Common myeloid progenitor, CD34-positive (primary cell): ENCODE results near the gene FGD4.
"Not testable (repeated sequence)": the region's sequence is repeated elsewhere in the genome, so short reads cannot be mapped to it uniquely, and the experiment has no call there.

Experiments
- CTCF ChIA-PET: fragments of 350-600 bp; sonication (Branson Sonifier 250); formaldehyde crosslinking; loops from one replicate; lab custom pipeline; 2021; ENCODE audit warnings: antibody characterized with exemption; lab: Charles Lee
- POLR2A ChIA-PET: fragments of 350-600 bp; sonication (Branson Sonifier 250); formaldehyde crosslinking; loops from one replicate; lab custom pipeline; 2021; ENCODE audit warnings: antibody characterized with exemption; lab: Charles Lee
- DNase-seq, 3 donors: peaks; one replicate each; pipeline versions ENCODE4 v3.0.0 to v3.0.0-alpha.2; 2013
- H3K27ac ChIP-seq, 2 experiments: 1 replicate in 1 of 2; 2 replicates in 1 of 2; pipeline ENCODE4 v1.7.0; 2013; ENCODE audit warnings: inconsistent platforms in 2 of 2, low read length in 2 of 2, mild to moderate bottlenecking in 2 of 2, low read depth in 1 of 2, moderate library complexity in 1 of 2; ENCODE audit not compliant: severe bottlenecking in 2 of 2, insufficient read depth in 1 of 2, poor library complexity in 1 of 2
- H3K27me3 ChIP-seq, 5 experiments: replicated peaks in 2 of 5; 1 replicate in 3 of 5; 2 replicates in 2 of 5; pipeline versions ENCODE4 v1.6.1 to v1.7.0; 2013; ENCODE audit warnings: low read length in 4 of 5, mild to moderate bottlenecking in 2 of 5, moderate library complexity in 2 of 5, inconsistent platforms in 1 of 5; ENCODE audit not compliant: insufficient read depth in 5 of 5, control insufficient read depth in 4 of 5
- H3K36me3 ChIP-seq, 4 experiments: 1 replicate in 2 of 4; 2 replicates in 2 of 4; pipeline versions ENCODE4 v1.6.1 to v1.7.0; 2013; ENCODE audit warnings: low read length in 3 of 4, control low read depth in 1 of 4, mild to moderate bottlenecking in 1 of 4; ENCODE audit not compliant: control insufficient read depth in 4 of 4, insufficient read depth in 4 of 4
- H3K4me1 ChIP-seq, 4 experiments: 1 replicate in 3 of 4; 2 replicates in 1 of 4; pipeline versions ENCODE4 v1.6.1 to v1.7.1; 2013; ENCODE audit warnings: low read length in 3 of 4, mild to moderate bottlenecking in 3 of 4, control low read depth in 1 of 4, inconsistent platforms in 1 of 4, moderate library complexity in 1 of 4; ENCODE audit not compliant: control insufficient read depth in 4 of 4, insufficient read depth in 4 of 4; ENCODE audit errors: control extremely low read depth in 1 of 4
- H3K4me3 ChIP-seq, 7 experiments: 1 replicate in 4 of 7; 2 replicates in 3 of 7; pipeline versions ENCODE4 v1.5.1 to v1.7.0; 2013; ENCODE audit warnings: mild to moderate bottlenecking in 7 of 7, low read length in 6 of 7, moderate library complexity in 6 of 7, inconsistent platforms in 2 of 7, low read depth in 2 of 7, control low read depth in 1 of 7; ENCODE audit not compliant: insufficient read depth in 4 of 7, control insufficient read depth in 1 of 7; ENCODE audit errors: extremely low read depth in 1 of 7
- H3K9me3 ChIP-seq, 5 experiments: 1 replicate in 4 of 5; 2 replicates in 1 of 5; pipeline versions ENCODE4 v1.6.1 to v1.7.1; 2013; ENCODE audit warnings: low read length in 4 of 5, mild to moderate bottlenecking in 2 of 5, inconsistent platforms in 1 of 5, low read depth in 1 of 5, moderate library complexity in 1 of 5; ENCODE audit not compliant: control insufficient read depth in 4 of 5, insufficient read depth in 2 of 5; ENCODE audit errors: control extremely low read depth in 1 of 5
- WGBS: methylation state at CpG from one replicate; pipeline ENCODE4 v1.1.5; 2013; ENCODE audit not compliant: insufficient coverage; 5-methylcytosine and 5-hydroxymethylcytosine counted together

Gene FGD4

GRCh38 chr12:32559434-32559833 lies 160.1 kb downstream of the FGD4 start:
- H3K4me3 ChIP-seq: no peak overlapping the region
- H3K27ac ChIP-seq: no peak overlapping the region
- no peak for DNase-seq

GRCh38 chr12:32560520-32560919 lies 161.2 kb downstream of the FGD4 start:
- Histone ChIP-seq H3K27ac (no peak overlapping the region), H3K36me3 (no peaks in the 10 kb centered on the region), H3K4me1 (no peaks in the 10 kb centered on the region), H3K9me3 (peaks cover 0 to 3% (median 0%) of the 10 kb centered on the region in 5 experiments), H3K4me3 (no peak overlapping the region), H3K27me3 (no peaks in the 10 kb centered on the region)
- no CpG with 5 or more reads among the region's 4 CpGs for WGBS
- CTCF ChIA-PET: no interaction called here
- DNase-seq: no peak
- POLR2A ChIA-PET: no interaction called here

More at GRCh38 chr12:32559434-32559833, 160.1 kb downstream of the FGD4 start:
- CTCF ChIA-PET: no interaction called here
- Histone ChIP-seq H3K4me1 (no peaks in the 10 kb centered on the region), H3K9me3 (peaks cover 0 to 3% (median 0%) of the 10 kb centered on the region in 5 experiments), H3K36me3 (no peaks in the 10 kb centered on the region), H3K27me3 (no peaks in the 10 kb centered on the region)
- POLR2A ChIA-PET: no interaction called here
- 100% methylated on average over 1 of the region's 3 CpGs for WGBS

- Histone ChIP-seq H3K4me3 (no peak overlapping the region), H3K27ac (no peak overlapping the region), H3K9me3 (peaks cover 0 to 3% (median 0%) of the 10 kb centered on the region in 5 experiments), H3K36me3 (peaks cover 0 to 3% (median 0%) of the 10 kb centered on the region in 4 experiments), H3K27me3 (no peaks in the 10 kb centered on the region), H3K4me1 (peaks cover 0 to 3% (median 1%) of the 10 kb centered on the region in 4 experiments)
- CTCF ChIA-PET: no interaction called here
- 93% methylated on average over 11 of the region's 11 CpGs for WGBS
- DNase-seq: no peak
- POLR2A ChIA-PET: no interaction called here
These were observed 162.6 kb downstream of the FGD4 start for GRCh38 chr12:32561931-32562341.

- H3K4me1 ChIP-seq, H3K36me3 ChIP-seq, DNase-seq, POLR2A ChIA-PET, H3K27me3 ChIP-seq, H3K4me3 ChIP-seq, H3K27ac ChIP-seq, CTCF ChIA-PET, H3K9me3 ChIP-seq: not testable (repeated sequence)
- no CpG with 5 or more reads among the region's 6 CpGs for WGBS
These were observed 163.1 kb downstream of the FGD4 start for GRCh38 chr12:32562413-32562812.

GRCh38 chr12:32566663-32567295 lies 167.4 kb downstream of the FGD4 start:
- WGBS: no CpG with 5 or more reads among the region's 2 CpGs

GRCh38 chr12:32567296-32567674 lies 167.9 kb downstream of the FGD4 start:
- no peak overlapping the region for H3K4me3 ChIP-seq
- H3K36me3 ChIP-seq: peaks cover 0 to 3% (median 0%) of the 10 kb centered on the region in 4 experiments
- CTCF ChIA-PET: no interaction called here
- H3K9me3 ChIP-seq: no peaks in the 10 kb centered on the region
- no peak overlapping the region for H3K27ac ChIP-seq
- DNase-seq: no peak
- peaks cover 0 to 12% (median 3%) of the 10 kb centered on the region in 4 experiments for H3K4me1 ChIP-seq
- H3K27me3 ChIP-seq: no peaks in the 10 kb centered on the region
- 90% methylated on average over 2 of the region's 6 CpGs for WGBS
- POLR2A ChIA-PET: no interaction called here

More at GRCh38 chr12:32566663-32567295, 167.4 kb downstream of the FGD4 start:
- Histone ChIP-seq H3K27me3 (no peaks in the 10 kb centered on the region), H3K4me3 (no peak overlapping the region), H3K36me3 (peaks cover 0 to 3% (median 0%) of the 10 kb centered on the region in 4 experiments), H3K4me1 (peaks cover 0 to 12% (median 3%) of the 10 kb centered on the region in 4 experiments), H3K9me3 (no peaks in the 10 kb centered on the region), H3K27ac (no peak overlapping the region)
- ChIA-PET POLR2A (no interaction called here), CTCF (no interaction called here)
- DNase-seq: no peak

- no CpG with 5 or more reads among the region's 1 CpG for WGBS
- CTCF ChIA-PET: no interaction called here
- no peak overlapping the region for H3K27ac ChIP-seq
These were observed 168.9 kb downstream of the FGD4 start for GRCh38 chr12:32568228-32568627.

More at GRCh38 chr12:32568228-32568627, 168.9 kb downstream of the FGD4 start:
- Histone ChIP-seq H3K9me3 (no peaks in the 10 kb centered on the region), H3K4me1 (peaks cover 0 to 12% (median 3%) of the 10 kb centered on the region in 4 experiments), H3K4me3 (no peak overlapping the region), H3K27me3 (no peaks in the 10 kb centered on the region), H3K36me3 (peaks cover 0 to 3% (median 0%) of the 10 kb centered on the region in 4 experiments)
- DNase-seq: no peak
- POLR2A ChIA-PET: no interaction called here
